Measurements from ENCODE around the gene CDC26.

- TF ChIP-seq CTCF (IDR thresholded peaks at IDR 0.05) (no peak), POLR2A (IDR thresholded peaks at IDR 0.05) (no peak)
These were observed 47.3 kb upstream of the CDC26 start for GRCh38 chr9:113322671-113323070.

All from suprapubic skin (tissue), 3 donors.